Stimulated activated CD8-positive, alpha-beta memory T cell treated with anti-CD3 and anti-CD28 coated beads, Interleukin-7, amount 100 ng/mL, for 24 hours (primary cell): Measurements from ENCODE around the gene SNRPA1.
"Not testable (repeated sequence)": the region's sequence is repeated elsewhere in the genome, so short reads cannot be mapped to it uniquely, and the experiment has no call there.

Experiments used
- DNase-seq: peaks from one replicate; pipeline ENCODE4 v3.0.0-alpha.2; 2020; ENCODE audit warnings: low read depth

The SNRPA1 gene

GRCh38 chr15:101293122-101293521 lies 1.9 kb downstream of the SNRPA1 start:
- DNase-seq = no peak

- no peak for DNase-seq
These were observed 6.0 kb downstream of the SNRPA1 start for GRCh38 chr15:101288905-101289513.

GRCh38 chr15:101287342-101287741 lies 7.7 kb downstream of the SNRPA1 start:
- DNase-seq = not testable (repeated sequence)

GRCh38 chr15:101286471-101287114 lies 8.5 kb downstream of the SNRPA1 start:
- no peak for DNase-seq

- DNase-seq = no peak
These were observed 11.1 kb downstream of the SNRPA1 start for GRCh38 chr15:101283931-101284330.

GRCh38 chr15:101280007-101280406 lies 15.0 kb downstream of the SNRPA1 start:
- DNase-seq = no peak

GRCh38 chr15:101277943-101278564 lies 17.0 kb downstream of the SNRPA1 start:
- no peak for DNase-seq

GRCh38 chr15:101277038-101277822 lies 17.8 kb downstream of the SNRPA1 start, which contains the start of gene SELENOS:
Gene SELENOS, minus strand, starts transcription at chr15:101277485. Its CDS starts 68 bp downstream, at chr15:101277417.
- DNase-seq = peak; percentile 76

GRCh38 chr15:101276501-101277037 lies 18.5 kb downstream of the SNRPA1 start:
- no peak for DNase-seq

GRCh38 chr15:101275018-101275417 lies 20.0 kb downstream of the SNRPA1 start:
- DNase-seq = no peak

- no peak for DNase-seq
These were observed 21.5 kb downstream of the SNRPA1 start for GRCh38 chr15:101273534-101273933.

- DNase-seq = no peak
These were observed 22.5 kb downstream of the SNRPA1 start for GRCh38 chr15:101272584-101272983.

GRCh38 chr15:101269479-101270223 lies 25.4 kb downstream of the SNRPA1 start:
- no peak for DNase-seq

- DNase-seq = no peak
These were observed 27.5 kb downstream of the SNRPA1 start for GRCh38 chr15:101267320-101268104.

GRCh38 chr15:101266787-101267186 lies 28.3 kb downstream of the SNRPA1 start:
- no peak for DNase-seq

- DNase-seq = no peak
These were observed 29.0 kb downstream of the SNRPA1 start for GRCh38 chr15:101266034-101266433.

- no peak for DNase-seq
These were observed 30.0 kb downstream of the SNRPA1 start for GRCh38 chr15:101264911-101265641.

- DNase-seq = no peak
These were observed 31.0 kb downstream of the SNRPA1 start for GRCh38 chr15:101264011-101264410.

- DNase-seq = no peak
These were observed 32.5 kb downstream of the SNRPA1 start for GRCh38 chr15:101262551-101262950.
